ENCODE measurements around the gene XPNPEP1. TPM values are rescaled to one million over a fixed set of nuclear protein-coding genes. Genes with fewer than 3 reads are reported as not detected.

Gene XPNPEP1
- polyA plus RNA-seq, 1 donor from 2014 or later: 14.7 TPM

DNA sequence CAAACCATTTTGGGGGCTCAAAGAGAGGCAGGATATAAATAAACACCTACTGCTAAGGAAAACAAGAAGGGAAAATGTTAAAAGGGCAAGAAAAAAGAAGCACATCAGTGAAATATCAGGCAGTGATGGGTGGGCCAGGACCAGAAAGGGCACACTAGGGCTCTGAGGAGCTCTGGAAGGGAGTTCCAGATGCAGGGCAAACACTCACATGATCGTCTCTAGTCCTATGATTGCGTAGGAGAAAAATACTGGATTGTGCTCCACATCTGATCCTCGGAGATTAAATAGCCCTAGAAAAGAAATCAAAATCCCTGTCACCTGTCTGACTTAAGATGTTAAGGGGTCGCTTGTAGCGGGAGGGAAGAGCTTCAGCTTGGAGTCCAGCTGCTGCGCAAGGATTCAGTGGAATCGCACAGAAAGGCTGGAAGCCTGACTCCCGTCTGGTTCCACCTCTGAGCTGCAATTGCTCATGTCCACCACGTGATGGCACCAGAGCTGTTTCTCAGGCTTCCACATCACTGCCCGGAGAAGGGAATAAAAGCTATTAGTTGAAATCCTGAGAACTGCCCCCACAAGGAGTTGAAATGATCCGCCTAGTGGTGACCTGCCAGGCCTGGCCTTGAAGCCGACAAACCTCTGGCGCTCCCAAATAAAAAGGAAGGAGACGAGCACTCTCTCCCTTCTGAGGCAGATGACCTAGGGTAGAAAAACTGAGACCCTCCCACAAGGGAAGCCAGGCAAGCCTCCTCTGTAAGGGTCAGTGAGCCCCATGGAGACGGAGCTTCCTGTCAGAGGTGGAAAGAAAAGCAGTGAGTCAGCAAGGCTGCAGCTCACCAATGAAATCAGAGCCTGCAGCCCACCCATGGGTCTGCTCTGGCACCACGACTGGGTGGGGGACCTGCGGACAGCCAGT lies 39.2 kb downstream of the XPNPEP1 start:
- H3K27ac Mint-ChIP-seq: peak overlapping the region in 1 of 3 donors; percentile 44

DNA sequence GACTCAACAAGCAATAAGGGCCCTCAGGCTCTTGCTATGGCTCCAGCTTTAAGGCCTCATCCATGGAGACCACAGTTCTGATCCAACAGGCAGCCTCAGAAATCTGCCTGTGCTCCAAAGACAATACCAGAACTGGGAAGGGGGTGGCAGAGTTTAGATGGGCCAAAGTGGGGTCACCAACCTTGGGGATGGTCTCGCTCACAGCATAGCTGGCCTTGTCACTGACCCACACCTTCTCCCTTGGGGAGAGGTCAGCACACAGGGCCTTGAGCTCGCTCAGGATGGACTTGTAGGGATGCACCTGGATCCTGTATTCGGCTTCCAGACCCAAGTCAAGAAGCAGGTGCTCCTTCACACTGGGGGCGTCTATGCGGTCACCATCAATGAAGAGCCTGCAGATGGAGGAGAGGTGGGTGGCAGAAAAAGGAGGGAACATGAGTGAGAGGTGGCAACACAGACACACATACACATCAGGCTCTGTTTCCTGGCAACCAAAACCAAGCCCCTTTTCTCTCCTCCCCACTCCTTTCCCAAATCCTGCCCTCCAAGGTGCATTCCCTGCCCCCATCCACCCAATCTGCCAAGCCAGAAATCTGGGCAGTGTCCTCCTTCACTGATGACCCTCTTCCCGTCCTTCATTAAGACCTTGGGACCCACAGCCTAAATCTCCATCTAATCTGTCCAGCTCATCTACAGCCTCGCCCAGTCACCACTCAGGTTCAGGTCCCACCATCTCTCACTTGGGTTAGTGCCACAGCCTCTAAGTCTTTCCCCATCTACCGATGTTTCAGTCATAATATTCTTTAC lies 40.9 kb downstream of the XPNPEP1 start:
- Mint-ChIP-seq H3K9me3 (no peaks in the 10 kb centered on the region), H3K27ac (no peak overlapping the region), H3K36me3 (peaks cover 9% of the 10 kb centered on the region), H3K4me3 (no peak overlapping the region), H3K27me3 (no peaks in the 10 kb centered on the region), H3K4me1 (peaks cover 0 to 4% (median 3%) of the 10 kb centered on the region in 3 donors)

More for the DNA sequence above, 39.2 kb downstream of the XPNPEP1 start:
- no peaks in the 10 kb centered on the region for H3K9me3 Mint-ChIP-seq
- peaks cover 0 to 4% (median 3%) of the 10 kb centered on the region in 3 donors for H3K4me1 Mint-ChIP-seq
- no peaks in the 10 kb centered on the region for H3K27me3 Mint-ChIP-seq
- no peak overlapping the region for H3K4me3 Mint-ChIP-seq
- peaks cover 7% of the 10 kb centered on the region for H3K36me3 Mint-ChIP-seq

DNA sequence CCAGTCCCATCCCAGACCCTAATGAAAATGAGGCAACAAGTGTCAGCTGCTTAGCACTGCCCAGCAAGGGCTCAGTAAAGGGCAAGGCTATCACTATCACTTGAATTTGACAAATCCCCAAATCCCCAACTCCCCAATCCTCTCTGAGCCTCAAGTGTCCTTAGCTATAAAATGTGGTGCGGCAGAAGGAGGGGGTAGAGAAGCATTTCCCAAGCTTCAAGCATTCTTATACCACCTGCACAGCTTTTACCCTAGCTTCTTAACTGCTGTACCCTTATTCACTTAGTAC lies 41.6 kb downstream of the XPNPEP1 start:
- Mint-ChIP-seq H3K27ac (no peak overlapping the region), H3K4me3 (no peak overlapping the region), H3K27me3 (no peaks in the 10 kb centered on the region), H3K36me3 (peaks cover 11% of the 10 kb centered on the region), H3K4me1 (peaks cover 0 to 4% (median 3%) of the 10 kb centered on the region in 3 donors), H3K9me3 (no peaks in the 10 kb centered on the region)

DNA sequence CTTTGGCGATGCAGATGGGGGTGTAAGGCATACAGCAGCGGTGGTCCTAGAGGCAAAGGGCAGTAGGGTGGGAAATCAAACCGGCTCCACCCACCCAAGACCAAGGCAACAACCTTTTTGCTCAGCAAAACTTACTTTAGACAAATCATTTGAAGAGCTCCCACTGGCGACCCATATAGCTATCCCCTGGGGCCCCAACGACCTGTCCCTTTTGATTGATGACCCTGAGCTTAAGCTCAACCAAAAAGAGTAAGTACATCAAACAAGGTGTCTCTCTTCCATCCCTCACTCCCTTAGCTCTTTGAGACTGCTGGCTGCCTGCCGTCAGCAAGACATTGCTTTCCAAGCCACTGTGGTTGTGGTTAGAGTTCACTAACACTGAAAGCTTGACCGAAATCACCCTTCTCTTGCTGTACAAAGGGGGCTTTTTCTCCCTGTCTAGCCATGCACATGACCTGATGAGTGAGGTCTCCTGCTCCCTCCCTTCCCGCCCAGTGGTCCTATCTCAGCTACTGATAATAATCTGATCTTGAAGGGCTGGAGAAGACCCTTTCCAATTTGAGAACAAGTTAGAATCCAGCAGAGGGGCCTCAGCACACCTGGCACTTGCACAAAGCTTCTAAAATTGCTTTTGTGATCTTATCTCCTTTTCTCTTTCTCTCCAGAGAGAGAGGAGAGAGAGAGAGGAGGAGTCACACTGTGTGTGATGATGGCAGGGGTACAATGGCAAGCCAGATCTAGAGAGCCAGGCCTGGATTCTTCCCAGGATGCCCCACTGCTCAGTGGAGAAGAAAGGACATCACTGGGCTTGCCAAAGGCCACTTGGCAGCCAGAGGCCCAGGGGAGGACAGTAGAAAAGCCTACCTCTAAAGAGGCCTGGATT lies 42.2 kb downstream of the XPNPEP1 start:
- H3K27ac Mint-ChIP-seq: peak overlapping the region in 1 of 3 donors; percentile 20
- H3K36me3 Mint-ChIP-seq: peaks cover 10% of the 10 kb centered on the region
- no peaks in the 10 kb centered on the region for H3K9me3 Mint-ChIP-seq
- peaks cover 0 to 4% (median 3%) of the 10 kb centered on the region in 3 donors for H3K4me1 Mint-ChIP-seq
- no peaks in the 10 kb centered on the region for H3K27me3 Mint-ChIP-seq
- H3K4me3 Mint-ChIP-seq: peak overlapping the region in 2 of 4 donors; percentile 48 to 63

DNA sequence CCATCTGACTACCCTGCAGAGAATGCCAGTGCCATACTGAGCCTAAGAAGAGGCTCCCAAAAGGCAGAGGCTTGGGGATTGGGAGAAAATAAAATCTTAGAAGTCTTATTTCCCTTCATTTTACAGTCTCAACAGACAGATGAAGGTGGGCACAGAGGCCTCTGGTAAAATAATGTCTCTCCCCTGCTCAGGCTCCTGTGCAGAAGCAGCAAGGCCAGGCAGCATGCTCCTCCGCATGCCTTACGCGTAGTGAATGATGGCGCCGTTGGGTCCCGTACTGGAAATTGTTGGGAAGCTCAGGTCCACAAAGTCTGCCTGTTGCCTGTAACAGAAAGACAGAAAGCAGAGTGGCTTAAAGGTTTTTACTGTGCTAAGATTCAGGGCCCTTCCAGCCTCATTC lies 45.8 kb downstream of the XPNPEP1 start:
- Mint-ChIP-seq H3K27ac (no peak overlapping the region), H3K36me3 (peaks cover 19% of the 10 kb centered on the region)

DNA sequence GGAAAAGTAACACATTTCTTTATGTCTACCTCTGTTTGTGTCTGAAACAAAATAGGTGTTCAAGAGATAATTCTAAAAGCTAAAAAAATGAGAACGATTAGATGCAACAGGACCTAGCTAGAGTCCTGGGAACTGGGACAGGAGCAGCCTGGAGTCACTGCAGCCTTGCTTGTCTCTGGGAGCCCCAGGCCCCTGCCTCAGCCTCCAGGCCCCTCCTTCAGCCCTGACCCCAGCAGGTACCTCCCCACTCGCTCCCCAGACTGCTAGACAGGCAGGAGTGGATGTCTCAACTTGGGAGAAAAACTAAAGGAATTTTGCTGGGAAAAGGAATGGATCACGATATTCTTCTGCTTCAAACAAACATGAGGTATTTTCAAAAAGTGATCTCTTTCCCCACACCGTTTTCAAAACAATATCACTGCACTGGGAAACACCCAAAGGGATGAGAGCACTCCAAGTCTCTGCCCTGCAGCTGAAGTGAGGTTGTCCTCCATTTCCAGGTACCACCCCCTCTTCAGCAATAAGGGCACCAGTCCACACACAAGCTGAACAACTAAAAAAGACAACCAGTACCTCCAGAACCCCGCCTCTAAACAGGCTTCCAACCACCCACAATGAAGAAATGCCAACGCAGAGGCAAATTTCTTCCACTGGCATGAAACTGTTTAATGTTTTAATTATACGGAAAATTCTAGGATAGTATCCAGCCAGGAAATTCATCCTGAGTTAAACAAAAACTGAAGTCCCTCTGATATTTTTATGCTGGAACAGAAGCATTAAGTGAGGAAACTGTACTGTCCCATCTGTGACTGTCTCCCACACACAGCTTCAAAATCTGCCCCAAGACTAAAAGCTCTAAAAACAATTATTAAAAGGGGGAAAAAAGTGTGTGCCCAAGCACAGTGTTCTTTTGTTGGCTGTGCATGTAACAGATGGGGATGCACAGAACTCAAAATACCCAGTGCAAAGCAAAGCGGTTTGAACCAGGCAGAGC lies 47.2 kb downstream of the XPNPEP1 start:
- Mint-ChIP-seq H3K27me3 (no peaks in the 10 kb centered on the region), H3K36me3 (peaks cover 19% of the 10 kb centered on the region), H3K4me3 (no peak overlapping the region), H3K27ac (no peak overlapping the region), H3K4me1 (no peaks in the 10 kb centered on the region), H3K9me3 (no peaks in the 10 kb centered on the region)

More for the DNA sequence above, 45.8 kb downstream of the XPNPEP1 start:
- Mint-ChIP-seq H3K4me1 (no peaks in the 10 kb centered on the region), H3K27me3 (no peaks in the 10 kb centered on the region), H3K9me3 (no peaks in the 10 kb centered on the region), H3K4me3 (no peak overlapping the region)

DNA sequence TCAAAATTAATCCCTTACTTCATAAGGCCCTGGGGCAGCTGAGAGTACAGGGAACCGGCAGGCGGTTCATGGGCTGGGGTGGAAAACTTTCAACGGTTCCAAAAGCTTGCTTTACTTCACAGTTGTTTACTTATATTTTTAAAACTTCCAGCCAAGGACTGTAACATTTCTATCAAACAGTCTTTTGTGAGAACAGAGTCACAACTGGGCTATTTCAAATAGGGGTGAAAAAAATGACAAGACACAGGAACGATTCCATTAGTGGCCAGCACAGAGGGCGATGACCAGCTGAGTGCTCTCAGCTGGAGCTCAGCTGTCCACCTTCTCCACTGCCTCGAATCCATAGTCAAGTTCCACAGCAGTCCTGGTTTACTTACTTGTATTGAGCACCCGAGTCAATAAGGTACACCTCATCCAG lies 48.2 kb downstream of the XPNPEP1 start:
- Mint-ChIP-seq H3K27ac (no peak overlapping the region), H3K4me3 (no peak overlapping the region), H3K9me3 (no peaks in the 10 kb centered on the region), H3K4me1 (no peaks in the 10 kb centered on the region), H3K36me3 (peaks cover 20% of the 10 kb centered on the region), H3K27me3 (no peaks in the 10 kb centered on the region)

DNA sequence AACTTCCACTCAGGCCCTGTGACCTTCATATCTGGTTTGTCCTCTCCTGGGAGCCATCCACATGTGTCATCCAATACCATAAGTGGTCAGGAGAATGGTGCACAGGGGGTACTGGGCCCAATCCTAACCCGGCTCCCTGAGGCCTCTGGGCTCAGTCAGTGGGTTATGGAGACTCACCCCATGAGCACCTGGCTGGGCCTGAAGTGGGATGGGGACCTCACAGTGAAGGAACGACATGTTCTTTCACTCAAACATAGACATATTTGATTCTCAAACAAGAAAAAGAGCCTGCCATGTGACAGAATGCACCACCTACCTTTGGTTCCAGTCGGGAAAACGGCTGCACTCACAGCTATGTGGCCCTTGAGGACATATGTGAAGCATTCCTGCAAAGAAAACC lies 51.8 kb downstream of the XPNPEP1 start:
- H3K4me1 Mint-ChIP-seq: no peaks in the 10 kb centered on the region
- H3K27me3 Mint-ChIP-seq: no peaks in the 10 kb centered on the region
- H3K4me3 Mint-ChIP-seq: no peak overlapping the region
- H3K9me3 Mint-ChIP-seq: no peaks in the 10 kb centered on the region
- H3K36me3 Mint-ChIP-seq: peaks cover 23% of the 10 kb centered on the region
- no peak overlapping the region for H3K27ac Mint-ChIP-seq

DNA sequence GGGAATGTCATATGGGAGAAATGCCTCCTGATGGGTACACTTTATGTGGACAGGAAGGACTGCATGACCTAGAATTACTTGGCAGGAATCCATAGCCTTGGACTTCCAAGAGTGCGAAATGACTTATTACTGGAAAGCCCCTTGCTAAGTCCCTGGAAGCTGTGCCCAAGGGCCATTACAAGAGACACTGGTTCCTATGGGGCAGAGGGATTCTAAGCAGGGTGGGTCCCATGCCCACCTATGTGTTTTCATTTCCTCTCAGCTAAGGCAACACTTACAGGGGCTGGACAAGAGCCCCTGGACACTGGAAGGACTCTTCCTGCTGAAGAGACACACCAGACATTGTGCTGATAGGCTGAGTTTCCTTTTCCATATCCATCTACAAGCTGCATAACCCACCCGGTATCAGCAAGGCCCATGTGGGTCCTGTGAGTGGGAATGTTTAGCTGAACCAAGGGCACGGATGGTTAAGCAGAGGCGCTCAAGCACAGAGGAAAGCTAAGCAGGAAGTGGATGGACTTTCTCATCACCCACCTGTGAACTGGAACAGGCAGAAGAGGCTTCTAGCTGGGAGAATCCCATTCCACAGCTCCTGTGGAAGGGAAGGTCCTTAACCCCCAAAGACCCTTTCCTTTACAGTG lies 56.2 kb downstream of the XPNPEP1 start:
- Mint-ChIP-seq H3K4me1 (no peaks in the 10 kb centered on the region), H3K9me3 (peaks cover 0 to 20% (median 6%) of the 10 kb centered on the region in 3 donors), H3K36me3 (peaks cover 33% of the 10 kb centered on the region), H3K27me3 (no peaks in the 10 kb centered on the region), H3K4me3 (no peak overlapping the region), H3K27ac (no peak overlapping the region)

DNA sequence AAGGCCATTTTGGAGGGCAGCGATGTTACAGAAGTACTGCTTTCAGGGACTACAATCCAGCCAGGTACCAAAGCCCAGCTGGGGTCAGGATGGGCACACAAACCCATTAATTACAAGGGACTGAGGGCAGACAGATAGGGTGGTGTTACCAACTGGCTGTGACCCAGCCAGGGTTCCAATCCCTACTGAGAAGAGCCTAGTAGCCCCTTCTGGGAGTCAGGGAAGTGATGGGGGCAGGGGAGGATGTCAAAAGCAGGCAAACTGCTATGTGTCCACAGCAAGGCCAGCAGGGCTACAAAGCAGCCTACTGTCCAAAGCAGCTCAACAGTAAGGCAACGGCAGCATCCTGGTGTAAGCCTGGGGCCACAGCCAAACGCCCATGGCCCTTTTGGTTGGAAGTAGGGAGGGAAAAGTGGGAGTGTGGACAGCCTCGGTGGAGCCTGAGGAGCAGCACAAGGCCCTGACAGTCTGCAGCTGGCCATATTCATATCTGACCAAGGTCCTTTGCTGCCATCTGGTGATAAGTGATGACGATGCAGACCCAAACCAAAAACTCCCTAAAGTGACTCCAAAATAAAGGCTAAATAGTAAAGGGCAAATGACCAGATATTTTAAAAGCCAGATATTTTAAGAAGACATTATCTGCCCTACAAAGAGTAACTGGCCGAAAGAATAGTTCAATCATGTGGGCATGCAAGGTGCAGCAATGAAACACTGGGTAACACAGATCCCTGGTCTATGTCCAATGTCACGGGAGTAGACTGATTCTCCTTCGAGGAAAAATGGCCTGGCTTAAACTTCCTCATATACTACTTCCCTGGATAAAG lies 56.9 kb downstream of the XPNPEP1 start:
- no peaks in the 10 kb centered on the region for H3K4me1 Mint-ChIP-seq
- no peaks in the 10 kb centered on the region for H3K27me3 Mint-ChIP-seq
- H3K9me3 Mint-ChIP-seq: peaks cover 0 to 20% (median 6%) of the 10 kb centered on the region in 3 donors
- no peak overlapping the region for H3K27ac Mint-ChIP-seq
- H3K36me3 Mint-ChIP-seq: peaks cover 33% of the 10 kb centered on the region
- H3K4me3 Mint-ChIP-seq: no peak overlapping the region

DNA sequence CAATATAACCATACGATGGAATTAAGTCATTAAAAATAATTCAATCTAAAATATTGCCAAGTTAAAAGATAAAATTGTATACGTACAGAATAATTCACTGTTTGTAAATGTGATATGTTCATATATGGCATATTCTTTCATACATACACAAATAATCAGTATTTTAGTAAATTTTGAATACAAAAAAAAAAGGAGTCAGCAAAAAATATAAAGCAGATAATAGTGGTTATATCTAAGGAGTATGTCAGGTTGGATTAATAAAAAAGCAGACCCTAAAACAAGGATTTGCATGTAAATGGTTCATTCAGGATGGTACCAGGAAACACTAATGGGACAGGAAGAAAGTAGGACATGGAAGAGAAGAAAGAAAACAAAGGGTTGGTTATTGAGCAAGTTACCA lies 59.5 kb downstream of the XPNPEP1 start:
- peaks cover 27% of the 10 kb centered on the region for H3K36me3 Mint-ChIP-seq
- no peak overlapping the region for H3K27ac Mint-ChIP-seq
- peaks cover 0 to 20% (median 6%) of the 10 kb centered on the region in 3 donors for H3K9me3 Mint-ChIP-seq
- no peaks in the 10 kb centered on the region for H3K27me3 Mint-ChIP-seq
- no peak overlapping the region for H3K4me3 Mint-ChIP-seq
- H3K4me1 Mint-ChIP-seq: peaks cover 5 to 11% (median 9%) of the 10 kb centered on the region in 3 donors

DNA sequence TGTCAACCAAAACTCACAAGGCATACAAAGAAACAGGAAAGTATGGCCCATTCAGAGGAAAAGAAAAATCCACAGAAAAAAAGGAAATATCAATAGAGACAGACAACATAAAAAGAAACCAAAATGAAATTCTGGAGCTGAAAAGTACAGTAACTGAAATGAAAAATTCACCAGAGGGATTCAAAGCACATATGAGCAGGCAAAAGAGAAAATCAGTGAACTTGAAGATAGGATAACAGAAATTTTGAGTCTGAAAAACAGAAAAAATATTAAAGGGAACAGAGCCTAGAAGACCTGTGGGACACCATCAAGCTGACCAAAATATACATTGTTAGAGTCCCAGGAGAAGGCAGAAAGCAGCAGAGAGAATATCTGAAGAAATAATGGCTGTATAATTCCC lies 60.6 kb downstream of the XPNPEP1 start:
- H3K36me3 Mint-ChIP-seq: peaks cover 27% of the 10 kb centered on the region
- H3K4me3 Mint-ChIP-seq: no peak overlapping the region
- H3K27me3 Mint-ChIP-seq: no peaks in the 10 kb centered on the region
- H3K4me1 Mint-ChIP-seq: peaks cover 5 to 11% (median 9%) of the 10 kb centered on the region in 3 donors
- H3K27ac Mint-ChIP-seq: no peak overlapping the region
- peaks cover 0 to 20% (median 6%) of the 10 kb centered on the region in 3 donors for H3K9me3 Mint-ChIP-seq

DNA sequence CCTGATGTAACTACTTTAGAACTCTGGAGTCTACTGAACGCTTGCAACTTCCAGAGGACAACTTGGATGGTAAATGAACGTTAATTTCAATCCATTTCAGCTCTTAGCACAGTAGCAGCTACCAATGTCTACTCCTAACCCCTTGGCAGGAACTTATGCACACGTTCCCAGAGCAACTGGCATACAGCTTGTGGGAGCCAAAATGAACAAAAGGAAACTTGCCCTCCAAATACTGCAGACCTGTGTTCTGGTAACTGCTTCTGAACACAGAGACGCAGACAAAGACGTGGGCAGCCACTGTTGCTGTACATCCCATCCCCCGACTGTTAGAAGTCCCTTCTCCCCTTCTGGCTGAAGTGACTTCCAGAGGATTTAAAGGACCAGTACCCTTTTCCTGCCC lies 61.3 kb downstream of the XPNPEP1 start:
- Mint-ChIP-seq H3K4me3 (no peak overlapping the region), H3K27me3 (no peaks in the 10 kb centered on the region), H3K4me1 (peaks cover 5 to 11% (median 9%) of the 10 kb centered on the region in 3 donors), H3K27ac (no peak overlapping the region), H3K36me3 (peaks cover 27% of the 10 kb centered on the region), H3K9me3 (peaks cover 0 to 20% (median 6%) of the 10 kb centered on the region in 3 donors)
